Tibial artery (tissue), 4 donors: ENCODE data around the gene KMT2B.
A peak's percentile ranks its signal among the peaks of the same experiment; 100 is the strongest.

Experiments
- DNase-seq, 2 donors: peaks; one replicate each; pipeline ENCODE4 v3.0.0-alpha.2; 2019
- H3K27ac ChIP-seq, 2 donors: fragments of 200-600 bp; sonication (generic) in 1 of 2; 1 replicate in 1 of 2; 2 replicates in 1 of 2; pipeline ENCODE4 v1.5.1; 2018 to 2019; ENCODE audit warnings: mild to moderate bottlenecking in 1 of 2
- H3K27me3 ChIP-seq, 2 donors: fragments of 200-600 bp; sonication (generic) in 1 of 2; one replicate each; pipeline versions ENCODE4 v1.5.1 to v1.6.0; 2016 to 2019
- H3K36me3 ChIP-seq, 3 donors: fragments of 200-600 bp; sonication (generic) in 2 of 3; one replicate each; pipeline ENCODE4 v1.5.1; 2016 to 2019; ENCODE audit warnings: mild to moderate bottlenecking in 2 of 3
- H3K4me1 ChIP-seq, 4 donors: fragments of 200-600 bp; sonication (generic) in 2 of 4; 1 replicate in 3 of 4; 2 replicates in 1 of 4; pipeline ENCODE4 v1.5.1; 2016 to 2019
- H3K4me3 ChIP-seq, 2 donors: fragments of 200-600 bp; sonication (generic) in 1 of 2; 1 replicate in 1 of 2; 2 replicates in 1 of 2; pipeline ENCODE4 v1.5.1; 2018 to 2019; ENCODE audit warnings: mild to moderate bottlenecking in 2 of 2
- H3K9me3 ChIP-seq, 3 donors: fragments of 200-600 bp; sonication (generic) in 1 of 3; one replicate each; pipeline ENCODE4 v1.5.1; 2016 to 2019
- CTCF ChIP-seq, 2 experiments: fragments of 200-600 bp in 1 of 2; fragments of 450-650 bp in 1 of 2; IDR thresholded peaks; one replicate each; pipeline ENCODE4 v1.5.1; 2017 to 2019; ENCODE audit warnings: antibody characterized with exemption in 2 of 2, mild to moderate bottlenecking in 1 of 2, moderate library complexity in 1 of 2
- intact Hi-C: fragments of 100-400 bp; cut with DNase I; formaldehyde crosslinking; loops from one replicate; pipeline ENCODE4 v1.15.0; 2023; ENCODE audit warnings: low total_unique reads

Gene KMT2B

GRCh38 chr19:35748106-35749020 is 30.6 kb downstream of the KMT2B start, which contains the start of gene LIN37:
LIN37 (plus strand) TSS chr19:35748576; CDS start chr19:35748725, 149 bp downstream.
- DNase-seq, result peak; percentile 100
- peaks cover under 1 to 18% (median 18%) of the 10 kb centered on the region in 3 donors for H3K36me3 ChIP-seq
- H3K27ac ChIP-seq, result peak within 1 kb of the TSS; percentile 82 to 91
- no peaks in the 10 kb centered on the region for H3K27me3 ChIP-seq
- intact Hi-C loops, result no loop called here
- TF ChIP-seq CTCF (IDR thresholded peaks at IDR 0.05), result peak in 1 of 2 experiments; percentile 43
- H3K9me3 ChIP-seq, result no peaks in the 10 kb centered on the region
- peaks cover 0 to 47% (median 39%) of the 10 kb centered on the region in 4 donors for H3K4me1 ChIP-seq
- H3K4me3 ChIP-seq, result peak within 1 kb of the TSS; percentile 65 to 92

- Histone ChIP-seq H3K27me3 (no peaks in the 10 kb centered on the region), H3K36me3 (peaks cover 11 to 31% (median 29%) of the 10 kb centered on the region in 3 donors), H3K9me3 (no peaks in the 10 kb centered on the region), H3K27ac (peak overlapping the region; percentile 36 to 82), H3K4me3 (no peak overlapping the region), H3K4me1 (peaks cover 0 to 46% (median 38%) of the 10 kb centered on the region in 4 donors)
- intact Hi-C loops, result no loop called here
- DNase-seq, result no peak
- TF ChIP-seq CTCF (IDR thresholded peaks at IDR 0.05), result no peak
These were observed 32.4 kb downstream of the KMT2B start for GRCh38 chr19:35750167-35750566.

- no peak for DNase-seq
- no peak for TF ChIP-seq CTCF (IDR thresholded peaks at IDR 0.05)
- peaks cover 4 to 51% (median 40%) of the 10 kb centered on the region in 4 donors for H3K4me1 ChIP-seq
- intact Hi-C loops, result no loop called here
- H3K27ac ChIP-seq, result peak overlapping the region; percentile 13 to 100
- no peaks in the 10 kb centered on the region for H3K9me3 ChIP-seq
- no peak overlapping the region for H3K4me3 ChIP-seq
- no peaks in the 10 kb centered on the region for H3K27me3 ChIP-seq
- peaks cover 11 to 31% (median 29%) of the 10 kb centered on the region in 3 donors for H3K36me3 ChIP-seq
These were observed 34.3 kb downstream of the KMT2B start for GRCh38 chr19:35751839-35752745.

- peak overlapping the region; percentile 13 to 100 for H3K27ac ChIP-seq
These were observed 35.0 kb downstream of the KMT2B start for GRCh38 chr19:35752746-35753350.

More at GRCh38 chr19:35752746-35753350, 35.0 kb downstream of the KMT2B start:
- DNase-seq, result no peak
- peaks cover 5 to 52% (median 43%) of the 10 kb centered on the region in 4 donors for H3K4me1 ChIP-seq
- TF ChIP-seq CTCF (IDR thresholded peaks at IDR 0.05), result no peak
- peaks cover 11 to 31% (median 29%) of the 10 kb centered on the region in 3 donors for H3K36me3 ChIP-seq
- no peaks in the 10 kb centered on the region for H3K27me3 ChIP-seq
- intact Hi-C loops, result no loop called here
- no peak overlapping the region for H3K4me3 ChIP-seq
- no peaks in the 10 kb centered on the region for H3K9me3 ChIP-seq
